ENCODE data around the gene CHRDL2. TPM values are rescaled to one million over a fixed set of nuclear protein-coding genes. Genes with fewer than 3 reads are reported as not detected.
"Not testable (repeated sequence)": the region's sequence is repeated elsewhere in the genome, so short reads cannot be mapped to it uniquely, and the experiment has no call there.

The CHRDL2 gene
- total RNA-seq, 6 experiments from 2014 or later, result 2.9 to 41.4 (median 23.9) TPM

DNA sequence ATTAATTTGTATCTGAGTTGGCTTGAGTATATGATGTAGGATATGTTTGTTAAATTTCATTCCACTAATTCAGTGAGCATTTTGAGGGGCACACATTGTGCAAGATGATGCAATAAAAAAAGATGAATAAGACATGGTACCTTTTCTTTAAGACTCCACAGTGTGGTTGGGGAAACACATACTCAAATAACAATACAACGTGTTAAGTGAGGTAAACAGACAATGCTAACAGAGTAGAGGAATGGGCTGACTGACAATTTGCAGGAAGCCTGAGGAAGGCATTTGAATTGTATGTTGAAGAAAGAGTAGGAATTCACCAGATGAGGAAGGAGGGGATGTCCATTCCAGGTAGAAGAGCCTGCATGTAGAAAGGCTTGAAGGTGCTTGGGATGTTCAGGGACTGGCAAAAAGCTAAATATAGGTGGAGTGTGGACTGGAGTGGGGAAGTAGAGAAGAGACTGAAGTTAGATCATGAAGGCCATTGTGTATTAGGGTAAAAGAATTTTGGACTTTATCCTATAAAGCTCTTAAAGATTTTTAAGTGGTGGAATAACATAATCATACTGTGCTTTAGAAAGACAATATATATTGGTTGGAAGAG lies 24.3 kb upstream of the CHRDL2 start:
- no peaks in the 10 kb centered on the region for H3K36me3 ChIP-seq
- peaks cover 0 to 27% (median 5%) of the 10 kb centered on the region in 4 donors for H3K4me1 ChIP-seq
- WGBS (ENCODE audit: insufficient coverage, low coverage, low lambda C conversion rate, missing lambda C conversion rate), result 29% methylated on average over 1 of the region's 1 CpG
- no peak overlapping the region for H3K4me3 ChIP-seq
- H3K27me3 ChIP-seq, result no peaks in the 10 kb centered on the region
- H3K27ac ChIP-seq, result no peak overlapping the region
- DNase-seq (no peak), ATAC-seq (no peak)
- intact Hi-C loops (cut with DNase I), result no loop called here
- no peak for TF ChIP-seq POLR2A (IDR thresholded peaks at IDR 0.05)
- TF ChIP-seq, protein P1, sequence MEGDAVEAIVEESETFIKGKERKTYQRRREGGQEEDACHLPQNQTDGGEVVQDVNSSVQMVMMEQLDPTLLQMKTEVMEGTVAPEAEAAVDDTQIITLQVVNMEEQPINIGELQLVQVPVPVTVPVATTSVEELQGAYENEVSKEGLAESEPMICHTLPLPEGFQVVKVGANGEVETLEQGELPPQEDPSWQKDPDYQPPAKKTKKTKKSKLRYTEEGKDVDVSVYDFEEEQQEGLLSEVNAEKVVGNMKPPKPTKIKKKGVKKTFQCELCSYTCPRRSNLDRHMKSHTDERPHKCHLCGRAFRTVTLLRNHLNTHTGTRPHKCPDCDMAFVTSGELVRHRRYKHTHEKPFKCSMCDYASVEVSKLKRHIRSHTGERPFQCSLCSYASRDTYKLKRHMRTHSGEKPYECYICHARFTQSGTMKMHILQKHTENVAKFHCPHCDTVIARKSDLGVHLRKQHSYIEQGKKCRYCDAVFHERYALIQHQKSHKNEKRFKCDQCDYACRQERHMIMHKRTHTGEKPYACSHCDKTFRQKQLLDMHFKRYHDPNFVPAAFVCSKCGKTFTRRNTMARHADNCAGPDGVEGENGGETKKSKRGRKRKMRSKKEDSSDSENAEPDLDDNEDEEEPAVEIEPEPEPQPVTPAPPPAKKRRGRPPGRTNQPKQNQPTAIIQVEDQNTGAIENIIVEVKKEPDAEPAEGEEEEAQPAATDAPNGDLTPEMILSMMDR (IDR thresholded peaks at IDR 0.05), result no peak
- no peaks in the 10 kb centered on the region for H3K9me3 ChIP-seq

DNA sequence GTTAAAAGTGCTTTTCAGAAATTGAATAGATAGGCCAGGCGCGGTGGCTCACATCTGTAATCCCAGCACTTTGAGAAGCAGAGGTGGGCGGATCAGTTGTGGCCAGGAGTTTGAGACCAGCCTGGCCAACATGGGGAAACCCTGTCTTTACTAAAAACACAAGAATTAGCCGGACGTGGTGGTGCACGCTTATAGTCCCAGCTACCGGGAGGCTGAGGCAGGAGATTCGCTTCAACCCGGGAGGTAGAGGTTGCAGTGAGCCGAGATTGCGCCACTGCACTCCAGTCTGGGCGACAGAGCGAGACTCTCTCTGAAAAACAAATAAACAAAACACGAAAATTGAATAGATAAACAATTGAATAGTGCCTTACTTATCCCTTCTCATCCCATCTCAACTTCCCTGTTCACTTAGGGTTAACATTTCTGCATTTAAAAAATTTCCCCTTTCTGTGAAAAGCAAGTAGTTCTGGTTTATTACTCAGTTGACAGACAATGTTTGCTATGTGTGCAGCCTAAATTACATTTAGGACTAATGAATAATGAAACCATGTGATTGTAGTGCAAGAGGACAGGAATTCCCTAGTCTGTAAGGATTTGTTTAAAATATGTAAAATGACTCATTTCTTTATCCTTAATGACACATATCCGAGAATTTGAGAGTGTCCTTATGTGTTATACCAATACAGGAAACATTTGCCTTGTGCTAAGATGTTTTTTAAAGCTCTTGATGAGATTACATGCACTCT lies 23.5 kb upstream of the CHRDL2 start:
- Histone ChIP-seq H3K36me3 (no peaks in the 10 kb centered on the region), H3K27me3 (no peaks in the 10 kb centered on the region), H3K27ac (no peak overlapping the region), H3K4me1 (peaks cover 0 to 33% (median 5%) of the 10 kb centered on the region in 4 donors), H3K4me3 (no peak overlapping the region), H3K9me3 (no peaks in the 10 kb centered on the region)
- DNase-seq (no peak), ATAC-seq (peak; percentile 10 to 73 (median 45))
- TF ChIP-seq, protein P1 (IDR thresholded peaks at IDR 0.05), result no peak
- TF ChIP-seq POLR2A (IDR thresholded peaks at IDR 0.05), result no peak
- intact Hi-C loops (cut with DNase I), result no loop called here
- 57% methylated on average over 15 of the region's 15 CpGs for WGBS (ENCODE audit: insufficient coverage, low coverage, low lambda C conversion rate, missing lambda C conversion rate)

DNA sequence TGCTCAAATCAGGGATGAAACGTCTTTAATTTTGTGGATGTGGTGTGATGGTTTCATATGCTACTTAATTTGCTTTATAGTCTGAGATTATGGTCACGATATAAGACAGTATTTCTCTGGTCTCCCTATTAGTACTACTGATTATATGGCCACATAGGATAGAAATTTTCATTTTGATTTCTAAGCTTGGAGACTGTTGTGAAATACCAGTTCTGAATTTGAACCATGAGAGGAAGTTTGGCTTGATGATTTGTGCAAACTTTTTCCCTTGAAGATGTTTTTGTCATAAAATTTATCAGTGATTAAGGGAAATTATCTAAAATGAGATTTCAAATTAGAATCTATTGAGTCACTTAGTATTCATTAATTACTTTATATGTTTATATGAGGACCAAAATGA lies 20.1 kb upstream of the CHRDL2 start:
- Histone ChIP-seq H3K9me3 (no peaks in the 10 kb centered on the region), H3K36me3 (no peaks in the 10 kb centered on the region), H3K27ac (no peak overlapping the region), H3K4me3 (no peak overlapping the region), H3K27me3 (no peaks in the 10 kb centered on the region), H3K4me1 (peaks cover 0 to 41% (median 5%) of the 10 kb centered on the region in 4 donors)
- TF ChIP-seq, protein P1 (IDR thresholded peaks at IDR 0.05), result no peak
- no peak for TF ChIP-seq POLR2A (IDR thresholded peaks at IDR 0.05)
- no peak for ATAC-seq
- WGBS (ENCODE audit: insufficient coverage, low coverage, low lambda C conversion rate, missing lambda C conversion rate), result 88% methylated on average over 2 of the region's 2 CpGs
- DNase-seq, result no peak
- intact Hi-C loops (cut with DNase I), result no loop called here

DNA sequence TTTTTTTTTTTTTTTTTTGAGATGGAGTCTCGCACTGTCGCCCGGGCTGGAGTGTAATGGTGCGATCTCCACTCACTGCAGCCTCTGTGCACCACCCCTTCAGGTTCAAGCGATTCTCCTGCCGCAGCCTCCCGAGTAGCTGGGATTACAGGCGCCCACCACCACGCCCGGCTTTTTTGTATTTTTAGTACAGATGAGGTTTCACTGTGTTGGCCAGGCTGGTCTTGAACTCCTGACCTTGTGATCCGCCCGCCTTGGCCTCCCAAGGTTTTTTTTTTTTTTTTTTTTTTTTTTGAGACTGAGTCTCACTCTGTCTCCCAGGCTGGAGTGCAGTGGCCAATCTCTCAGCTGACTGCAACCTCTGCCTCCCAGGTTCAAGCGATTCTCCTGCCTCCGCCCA lies 19.4 kb upstream of the CHRDL2 start:
- H3K4me3 ChIP-seq; H3K9me3 ChIP-seq; H3K27ac ChIP-seq; H3K36me3 ChIP-seq; ATAC-seq; intact Hi-C loops (cut with DNase I); DNase-seq; H3K27me3 ChIP-seq: not testable (repeated sequence)
- peaks cover 0 to 41% (median 5%) of the 10 kb centered on the region in 4 donors for H3K4me1 ChIP-seq
- 94% methylated on average over 11 of the region's 14 CpGs for WGBS (ENCODE audit: insufficient coverage, low coverage, low lambda C conversion rate, missing lambda C conversion rate)

DNA sequence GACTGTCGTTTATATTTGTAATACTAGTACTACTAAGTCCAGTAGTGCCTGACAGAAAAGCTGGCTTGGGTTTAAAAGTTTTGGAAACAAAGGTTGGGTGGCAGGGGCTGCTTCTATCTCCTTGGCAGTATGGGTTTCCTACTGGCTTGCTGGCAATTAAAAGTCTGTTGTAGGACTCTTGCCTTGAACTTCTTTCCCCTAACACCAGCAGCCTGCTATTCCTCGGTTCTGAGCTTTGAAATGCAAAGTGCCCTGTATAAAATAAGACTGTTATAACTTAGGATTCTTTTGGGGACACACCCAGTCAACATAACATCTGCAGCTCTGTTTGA lies 18.7 kb upstream of the CHRDL2 start:
- Histone ChIP-seq H3K27me3 (no peaks in the 10 kb centered on the region), H3K4me1 (peaks cover 0 to 41% (median 5%) of the 10 kb centered on the region in 4 donors), H3K27ac (peak overlapping the region in 1 of 3 donors; percentile 90), H3K4me3 (peak overlapping the region; percentile 53 to 81 (median 69)), H3K36me3 (no peaks in the 10 kb centered on the region), H3K9me3 (no peaks in the 10 kb centered on the region)
- intact Hi-C loops (cut with DNase I), result no loop called here
- 14% methylated on average over 2 of the region's 2 CpGs for WGBS (ENCODE audit: insufficient coverage, low coverage, low lambda C conversion rate, missing lambda C conversion rate)
- DNase-seq, result no peak
- TF ChIP-seq, protein P1 (IDR thresholded peaks at IDR 0.05), result no peak
- TF ChIP-seq POLR2A (IDR thresholded peaks at IDR 0.05), result no peak
- ATAC-seq, result no peak
